HEK293 (cell line): ENCODE data around the gene ACIN1.
A peak's percentile ranks its signal among the peaks of the same experiment; 100 is the strongest.

ENCODE experiments used
- CTCF ChIA-PET: fragments of 350-600 bp; formaldehyde crosslinking; extraction: SDS; loops from one replicate; lab custom pipeline; 2021; ENCODE audit warnings: antibody characterized with exemption; lab: Yijun Ruan, JAX
- POLR2A ChIA-PET: fragments of 300-600 bp; formaldehyde crosslinking; extraction: SDS; loops from one replicate; lab custom pipeline; 2020; ENCODE audit warnings: antibody characterized with exemption, inconsistent platforms; lab: Yijun Ruan, JAX
- H3K27ac ChIP-seq: fragments of 200-500 bp; sonication (Bioruptor generic); 2 replicates; pipeline ENCODE4 v1.5.1; 2014; ENCODE audit warnings: low read depth, low read length, control low read depth, inconsistent platforms; ENCODE audit errors: extremely low read depth
- H3K36me3 ChIP-seq, 2 experiments: fragments of 200-500 bp in 1 of 2; sonication (Bioruptor generic) in 1 of 2; 1 replicate in 1 of 2; 2 replicates in 1 of 2; pipeline ENCODE4 v1.5.1; 2014 to 2017; ENCODE audit warnings: inconsistent platforms in 2 of 2, low read length in 2 of 2; ENCODE audit not compliant: control insufficient read depth in 2 of 2, insufficient read depth in 1 of 2
- H3K4me1 ChIP-seq: fragments of 200-500 bp; sonication (Bioruptor generic); 2 replicates; pipeline ENCODE4 v1.5.1; 2014; ENCODE audit warnings: mild to moderate bottlenecking, low read length, inconsistent platforms; ENCODE audit not compliant: control insufficient read depth, insufficient read depth
- H3K4me3 ChIP-seq: 2 replicates; pipeline ENCODE4 v1.5.1; 2011; ENCODE audit warnings: low read depth, mild to moderate bottlenecking, control low read depth, low read length, moderate library complexity
- H3K9me3 ChIP-seq: fragments of 200-500 bp; sonication (Bioruptor generic); 2 replicates; pipeline ENCODE4 v1.5.1; 2014; ENCODE audit warnings: low read depth, low read length, inconsistent platforms; ENCODE audit not compliant: control insufficient read depth, insufficient read depth
- BCL11B ChIP-seq: fragments of 450-650 bp; formaldehyde crosslinking; IDR thresholded peaks from 2 replicates; pipeline ENCODE4 v1.5.1; 2016; ENCODE audit warnings: low read depth, missing biosample characterization, missing genetic modification characterization
- HOXD13 ChIP-seq: sonication (generic); formaldehyde crosslinking; IDR thresholded peaks from 2 replicates; pipeline ENCODE4 v1.8.0; 2022; ENCODE audit warnings: missing genetic modification reagents, borderline replicate concordance
- OVOL3 ChIP-seq: fragments of 450-650 bp; formaldehyde crosslinking; IDR thresholded peaks from 2 replicates; pipeline ENCODE4 v1.5.1; 2016; ENCODE audit warnings: missing biosample characterization, missing genetic modification characterization
- SP2 ChIP-seq: fragments of 450-650 bp; formaldehyde crosslinking; IDR thresholded peaks from 2 replicates; pipeline ENCODE4 v1.5.1; 2016; ENCODE audit warnings: missing biosample characterization, missing genetic modification characterization
- ZBTB17 ChIP-seq: fragments of 450-650 bp; formaldehyde crosslinking; IDR thresholded peaks from 2 replicates; pipeline ENCODE4 v1.5.1; 2016; ENCODE audit warnings: missing biosample characterization, missing genetic modification characterization
- ZBTB8A ChIP-seq: fragments of 450-650 bp; formaldehyde crosslinking; IDR thresholded peaks from 2 replicates; pipeline ENCODE4 v1.5.1; 2016; ENCODE audit warnings: missing biosample characterization, missing genetic modification characterization
- ZFHX2 ChIP-seq: fragments of 450-650 bp; formaldehyde crosslinking; conservative IDR thresholded peaks from 2 replicates; pipeline ENCODE4 v1.5.1; 2016; ENCODE audit warnings: missing biosample characterization, missing genetic modification characterization
- ZIC2 ChIP-seq: fragments of 450-650 bp; formaldehyde crosslinking; IDR thresholded peaks from 2 replicates; pipeline ENCODE4 v1.5.1; 2016; ENCODE audit warnings: missing biosample characterization, missing genetic modification characterization
- ZNF19 ChIP-seq: fragments of 450-650 bp; formaldehyde crosslinking; IDR thresholded peaks from 2 replicates; pipeline ENCODE4; 2016; ENCODE audit warnings: missing biosample characterization, missing genetic modification characterization, low read depth
- ZNF239 ChIP-seq: fragments of 450-650 bp; formaldehyde crosslinking; IDR thresholded peaks from 2 replicates; pipeline ENCODE4 v1.5.1; 2016; ENCODE audit warnings: missing biosample characterization, missing genetic modification characterization
- ZNF473 ChIP-seq: fragments of 450-650 bp; formaldehyde crosslinking; IDR thresholded peaks from 2 replicates; pipeline ENCODE4 v1.5.1; 2017; ENCODE audit warnings: missing biosample characterization, missing genetic modification characterization
- ZNF610 ChIP-seq: fragments of 450-650 bp; formaldehyde crosslinking; IDR thresholded peaks from 2 replicates; pipeline ENCODE4 v1.5.1; 2016; ENCODE audit warnings: missing biosample characterization, missing genetic modification characterization, borderline replicate concordance
- ZNF692 ChIP-seq: fragments of 450-650 bp; formaldehyde crosslinking; IDR thresholded peaks from 2 replicates; pipeline ENCODE4 v1.5.1; 2016; ENCODE audit warnings: missing biosample characterization, missing genetic modification characterization
- ZNF792 ChIP-seq: fragments of 450-650 bp; formaldehyde crosslinking; IDR thresholded peaks from 2 replicates; pipeline ENCODE4 v1.5.1; 2016; ENCODE audit warnings: missing biosample characterization, missing genetic modification characterization
- ZNF843 ChIP-seq: fragments of 450-650 bp; formaldehyde crosslinking; IDR thresholded peaks from 2 replicates; pipeline ENCODE4 v1.5.1; 2016; ENCODE audit warnings: missing biosample characterization, missing genetic modification characterization
- TF ChIP-seq, protein P1 (sequence below): fragments of 450-650 bp; formaldehyde crosslinking; IDR thresholded peaks from 2 replicates; pipeline ENCODE4 v1.5.1; 2016; ENCODE audit warnings: missing biosample characterization, missing genetic modification characterization
- TF ChIP-seq, protein P2 (sequence below): fragments of 450-650 bp; formaldehyde crosslinking; IDR thresholded peaks from 2 replicates; pipeline ENCODE4 v1.5.1; 2016; ENCODE audit warnings: missing biosample characterization, missing genetic modification characterization
- TF ChIP-seq, protein P3 (sequence below): fragments of 450-650 bp; formaldehyde crosslinking; IDR thresholded peaks from 2 replicates; pipeline ENCODE4 v1.5.1; 2017; ENCODE audit warnings: missing biosample characterization, missing genetic modification characterization
- TF ChIP-seq, protein P4 (sequence below): fragments of 450-650 bp; formaldehyde crosslinking; IDR thresholded peaks from 2 replicates; pipeline ENCODE4 v1.5.1; 2016; ENCODE audit warnings: missing biosample characterization, missing genetic modification characterization
- TF ChIP-seq, protein P5 (sequence below): fragments of 450-650 bp; formaldehyde crosslinking; IDR thresholded peaks from 2 replicates; pipeline ENCODE4 v1.5.1; 2016; ENCODE audit warnings: missing biosample characterization, missing genetic modification characterization

The ACIN1 gene

GRCh38 chr14:23056145-23056955 is 38.6 kb downstream of the ACIN1 start (continued):
- TF ChIP-seq, protein P1, sequence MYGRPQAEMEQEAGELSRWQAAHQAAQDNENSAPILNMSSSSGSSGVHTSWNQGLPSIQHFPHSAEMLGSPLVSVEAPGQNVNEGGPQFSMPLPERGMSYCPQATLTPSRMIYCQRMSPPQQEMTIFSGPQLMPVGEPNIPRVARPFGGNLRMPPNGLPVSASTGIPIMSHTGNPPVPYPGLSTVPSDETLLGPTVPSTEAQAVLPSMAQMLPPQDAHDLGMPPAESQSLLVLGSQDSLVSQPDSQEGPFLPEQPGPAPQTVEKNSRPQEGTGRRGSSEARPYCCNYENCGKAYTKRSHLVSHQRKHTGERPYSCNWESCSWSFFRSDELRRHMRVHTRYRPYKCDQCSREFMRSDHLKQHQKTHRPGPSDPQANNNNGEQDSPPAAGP (tag by site-specific recombination): peak; percentile 7; the same call in 1 of the 2 replicates
- TF ChIP-seq ZNF610 (tag by site-specific recombination) (no peak), ZNF843 (no peak), ZBTB17 (tag by site-specific recombination) (peak; percentile 82), ZNF792 (tag by site-specific recombination) (no peak), OVOL3 (tag by site-specific recombination) (no peak), ZNF239 (tag by site-specific recombination) (no peak), SP2 (tag by site-specific recombination) (peak; percentile 42), ZNF692 (tag by site-specific recombination) (peak; percentile 46; the same call in 1 of the 2 replicates), ZNF19 (tag by site-specific recombination) (no peak), ZBTB8A (peak; percentile 64; the same call in 1 of the 2 replicates), BCL11B (no peak), HOXD13 (no peak)
- TF ChIP-seq, protein P2, sequence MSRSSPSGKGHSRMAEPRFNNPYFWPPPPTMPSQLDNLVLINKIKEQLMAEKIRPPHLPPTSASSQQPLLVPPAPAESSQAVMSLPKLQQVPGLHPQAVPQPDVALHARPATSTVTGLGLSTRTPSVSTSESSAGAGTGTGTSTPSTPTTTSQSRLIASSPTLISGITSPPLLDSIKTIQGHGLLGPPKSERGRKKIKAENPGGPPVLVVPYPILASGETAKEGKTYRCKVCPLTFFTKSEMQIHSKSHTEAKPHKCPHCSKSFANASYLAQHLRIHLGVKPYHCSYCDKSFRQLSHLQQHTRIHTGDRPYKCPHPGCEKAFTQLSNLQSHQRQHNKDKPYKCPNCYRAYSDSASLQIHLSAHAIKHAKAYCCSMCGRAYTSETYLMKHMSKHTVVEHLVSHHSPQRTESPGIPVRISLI (tag by site-specific recombination): no peak
- TF ChIP-seq, protein P3, sequence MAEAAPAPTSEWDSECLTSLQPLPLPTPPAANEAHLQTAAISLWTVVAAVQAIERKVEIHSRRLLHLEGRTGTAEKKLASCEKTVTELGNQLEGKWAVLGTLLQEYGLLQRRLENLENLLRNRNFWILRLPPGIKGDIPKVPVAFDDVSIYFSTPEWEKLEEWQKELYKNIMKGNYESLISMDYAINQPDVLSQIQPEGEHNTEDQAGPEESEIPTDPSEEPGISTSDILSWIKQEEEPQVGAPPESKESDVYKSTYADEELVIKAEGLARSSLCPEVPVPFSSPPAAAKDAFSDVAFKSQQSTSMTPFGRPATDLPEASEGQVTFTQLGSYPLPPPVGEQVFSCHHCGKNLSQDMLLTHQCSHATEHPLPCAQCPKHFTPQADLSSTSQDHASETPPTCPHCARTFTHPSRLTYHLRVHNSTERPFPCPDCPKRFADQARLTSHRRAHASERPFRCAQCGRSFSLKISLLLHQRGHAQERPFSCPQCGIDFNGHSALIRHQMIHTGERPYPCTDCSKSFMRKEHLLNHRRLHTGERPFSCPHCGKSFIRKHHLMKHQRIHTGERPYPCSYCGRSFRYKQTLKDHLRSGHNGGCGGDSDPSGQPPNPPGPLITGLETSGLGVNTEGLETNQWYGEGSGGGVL (tag by site-specific recombination): peak; percentile 70

GRCh38 chr14:23055621-23056144 is 39.3 kb downstream of the ACIN1 start:
- ChIA-PET CTCF (interaction anchor here (0.6 to 16.2 kb wide), 17 partner anchors 9 to 125 kb away, joined by 3 to 469 read pairs (median 4); partner anchors contain the start of gene AJUBA), POLR2A (interaction anchor here (0.9 to 2.1 kb wide), 5 partner anchors 12 to 74 kb away, joined by 3 to 8 read pairs (median 6); partner anchors contain the start of genes ACIN1 and AJUBA)
- Histone ChIP-seq H3K4me1 (peaks cover 4% of the 10 kb centered on the region; the same call in 1 of the 2 replicates), H3K27ac (no peak overlapping the region), H3K4me3 (no peak overlapping the region), H3K36me3 (peaks cover 17 to 62% of the 10 kb centered on the region in 2 experiments), H3K9me3 (no peaks in the 10 kb centered on the region)
- TF ChIP-seq, protein P4, sequence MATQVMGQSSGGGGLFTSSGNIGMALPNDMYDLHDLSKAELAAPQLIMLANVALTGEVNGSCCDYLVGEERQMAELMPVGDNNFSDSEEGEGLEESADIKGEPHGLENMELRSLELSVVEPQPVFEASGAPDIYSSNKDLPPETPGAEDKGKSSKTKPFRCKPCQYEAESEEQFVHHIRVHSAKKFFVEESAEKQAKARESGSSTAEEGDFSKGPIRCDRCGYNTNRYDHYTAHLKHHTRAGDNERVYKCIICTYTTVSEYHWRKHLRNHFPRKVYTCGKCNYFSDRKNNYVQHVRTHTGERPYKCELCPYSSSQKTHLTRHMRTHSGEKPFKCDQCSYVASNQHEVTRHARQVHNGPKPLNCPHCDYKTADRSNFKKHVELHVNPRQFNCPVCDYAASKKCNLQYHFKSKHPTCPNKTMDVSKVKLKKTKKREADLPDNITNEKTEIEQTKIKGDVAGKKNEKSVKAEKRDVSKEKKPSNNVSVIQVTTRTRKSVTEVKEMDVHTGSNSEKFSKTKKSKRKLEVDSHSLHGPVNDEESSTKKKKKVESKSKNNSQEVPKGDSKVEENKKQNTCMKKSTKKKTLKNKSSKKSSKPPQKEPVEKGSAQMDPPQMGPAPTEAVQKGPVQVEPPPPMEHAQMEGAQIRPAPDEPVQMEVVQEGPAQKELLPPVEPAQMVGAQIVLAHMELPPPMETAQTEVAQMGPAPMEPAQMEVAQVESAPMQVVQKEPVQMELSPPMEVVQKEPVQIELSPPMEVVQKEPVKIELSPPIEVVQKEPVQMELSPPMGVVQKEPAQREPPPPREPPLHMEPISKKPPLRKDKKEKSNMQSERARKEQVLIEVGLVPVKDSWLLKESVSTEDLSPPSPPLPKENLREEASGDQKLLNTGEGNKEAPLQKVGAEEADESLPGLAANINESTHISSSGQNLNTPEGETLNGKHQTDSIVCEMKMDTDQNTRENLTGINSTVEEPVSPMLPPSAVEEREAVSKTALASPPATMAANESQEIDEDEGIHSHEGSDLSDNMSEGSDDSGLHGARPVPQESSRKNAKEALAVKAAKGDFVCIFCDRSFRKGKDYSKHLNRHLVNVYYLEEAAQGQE (tag by site-specific recombination): peak; percentile 56
- TF ChIP-seq ZNF473 (tag by site-specific recombination) (no peak), ZIC2 (tag by site-specific recombination) (0 out of 2 replicates have a peak, but pooled peaks have one; percentile 13), ZFHX2 (tag by site-specific recombination) (no peak)
- TF ChIP-seq, protein P5, sequence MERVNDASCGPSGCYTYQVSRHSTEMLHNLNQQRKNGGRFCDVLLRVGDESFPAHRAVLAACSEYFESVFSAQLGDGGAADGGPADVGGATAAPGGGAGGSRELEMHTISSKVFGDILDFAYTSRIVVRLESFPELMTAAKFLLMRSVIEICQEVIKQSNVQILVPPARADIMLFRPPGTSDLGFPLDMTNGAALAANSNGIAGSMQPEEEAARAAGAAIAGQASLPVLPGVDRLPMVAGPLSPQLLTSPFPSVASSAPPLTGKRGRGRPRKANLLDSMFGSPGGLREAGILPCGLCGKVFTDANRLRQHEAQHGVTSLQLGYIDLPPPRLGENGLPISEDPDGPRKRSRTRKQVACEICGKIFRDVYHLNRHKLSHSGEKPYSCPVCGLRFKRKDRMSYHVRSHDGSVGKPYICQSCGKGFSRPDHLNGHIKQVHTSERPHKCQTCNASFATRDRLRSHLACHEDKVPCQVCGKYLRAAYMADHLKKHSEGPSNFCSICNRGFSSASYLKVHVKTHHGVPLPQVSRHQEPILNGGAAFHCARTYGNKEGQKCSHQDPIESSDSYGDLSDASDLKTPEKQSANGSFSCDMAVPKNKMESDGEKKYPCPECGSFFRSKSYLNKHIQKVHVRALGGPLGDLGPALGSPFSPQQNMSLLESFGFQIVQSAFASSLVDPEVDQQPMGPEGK (tag by site-specific recombination): no peak
